Esophagus (tissue), 2 donors: ENCODE measurements around the gene SLC26A1. TPM values are rescaled to one million over a fixed set of nuclear protein-coding genes. Genes with fewer than 3 reads are reported as not detected.
A peak's percentile ranks its signal among the peaks of the same experiment; 100 is the strongest.

ENCODE experiments used
- H3K27ac ChIP-seq, 2 donors: one replicate each; pipeline ENCODE4 v1.5.1; 2013; ENCODE audit warnings: low read depth in 2 of 2, mild to moderate bottlenecking in 2 of 2, inconsistent platforms in 1 of 2, low read length in 1 of 2, moderate library complexity in 1 of 2
- H3K27me3 ChIP-seq, 2 donors: one replicate each; pipeline ENCODE4 v1.6.1; 2013; ENCODE audit warnings: low read length in 2 of 2, control low read depth in 1 of 2, mild to moderate bottlenecking in 1 of 2; ENCODE audit not compliant: insufficient read depth in 2 of 2, control insufficient read depth in 1 of 2
- H3K36me3 ChIP-seq, 2 donors: one replicate each; pipeline ENCODE4 v1.6.1; 2013; ENCODE audit warnings: low read length in 1 of 2; ENCODE audit not compliant: control insufficient read depth in 2 of 2, insufficient read depth in 2 of 2
- H3K4me1 ChIP-seq, 2 donors: one replicate each; pipeline ENCODE4 v1.6.1; 2013; ENCODE audit warnings: low read length in 1 of 2; ENCODE audit not compliant: control insufficient read depth in 2 of 2, insufficient read depth in 2 of 2
- H3K4me3 ChIP-seq, 2 donors: one replicate each; pipeline ENCODE4 v1.5.1; 2013; ENCODE audit warnings: low read length in 2 of 2, mild to moderate bottlenecking in 2 of 2, low read depth in 1 of 2, moderate library complexity in 1 of 2
- H3K9me3 ChIP-seq, 2 donors: one replicate each; pipeline ENCODE4 v1.6.1; 2013; ENCODE audit warnings: mild to moderate bottlenecking in 2 of 2, low read depth in 1 of 2, low read length in 1 of 2, moderate library complexity in 1 of 2; ENCODE audit not compliant: control insufficient read depth in 2 of 2, insufficient read depth in 1 of 2
- WGBS, 2 donors: extraction: QIAGEN DNeasy Blood & Tissue Kit; methylation state at CpG; one replicate each; pipeline ENCODE4 v1.1.7; 2013; 5-methylcytosine and 5-hydroxymethylcytosine counted together
- polyA plus RNA-seq, 2 donors: library from polyadenylated mRNA; stranded (reverse); fragments of 200-250 nt; gene quantifications; one replicate each; pipeline ENCODE4 v1.2.3, GENCODE V29; 2013
- donor health status: healthy with polysubstance abuse.
- donor health status: Bipolar disorder and iron deficiency.

SLC26A1 gene
- polyA plus RNA-seq, 2 donors, result 0.09 to 0.49 TPM

GRCh38 chr4:1008840-1009541 lies 15.8 kb upstream of the SLC26A1 start:
- H3K4me3 ChIP-seq, result peak overlapping the region; percentile 48
- no peaks in the 10 kb centered on the region for H3K9me3 ChIP-seq

GRCh38 chr4:1006856-1007255 lies 13.7 kb upstream of the SLC26A1 start:
- Histone ChIP-seq H3K27ac (no peak overlapping the region), H3K36me3 (no peaks in the 10 kb centered on the region), H3K27me3 (peaks cover 0 to 25% of the 10 kb centered on the region in 2 donors), H3K4me1 (peaks cover 6 to 31% of the 10 kb centered on the region in 2 donors), H3K9me3 (peaks cover 0 to 2% of the 10 kb centered on the region in 2 donors), H3K4me3 (no peak overlapping the region)
- WGBS, 2 donors, result 88 to 92% methylated on average over 5 of the region's 5 CpGs

More at GRCh38 chr4:1008840-1009541, 15.8 kb upstream of the SLC26A1 start:
- Histone ChIP-seq H3K4me1 (peaks cover 10 to 24% of the 10 kb centered on the region in 2 donors), H3K36me3 (no peaks in the 10 kb centered on the region), H3K27ac (peak overlapping the region in 1 of 2 donors; percentile 34), H3K27me3 (peaks cover 0 to 5% of the 10 kb centered on the region in 2 donors)
- 2 to 3% methylated on average over 34 to 36 of the region's 36 CpGs for WGBS, 2 donors

- Histone ChIP-seq H3K4me3 (no peak overlapping the region), H3K27ac (no peak overlapping the region), H3K36me3 (no peaks in the 10 kb centered on the region), H3K27me3 (peaks cover 0 to 36% of the 10 kb centered on the region in 2 donors), H3K9me3 (peaks cover 0 to 2% of the 10 kb centered on the region in 2 donors), H3K4me1 (peaks cover 0 to 24% of the 10 kb centered on the region in 2 donors)
- 70 to 77% methylated on average over 25 of the region's 25 CpGs for WGBS, 2 donors
These were observed 11.6 kb upstream of the SLC26A1 start for GRCh38 chr4:1004557-1005485.

GRCh38 chr4:1004071-1004418 lies 10.8 kb upstream of the SLC26A1 start:
- 82 to 87% methylated on average over 13 of the region's 13 CpGs for WGBS, 2 donors
- Histone ChIP-seq H3K27me3 (peaks cover 0 to 36% of the 10 kb centered on the region in 2 donors), H3K36me3 (no peaks in the 10 kb centered on the region)

GRCh38 chr4:1003271-1004070 lies 10.3 kb upstream of the SLC26A1 start:
- WGBS, 2 donors, result 26 to 44% methylated on average over 31 to 63 of the region's 63 CpGs
- H3K27me3 ChIP-seq, result peaks cover 0 to 36% of the 10 kb centered on the region in 2 donors
- H3K4me3 ChIP-seq, result no peak overlapping the region
- no peak overlapping the region for H3K27ac ChIP-seq
- H3K4me1 ChIP-seq, result peaks cover 0 to 18% of the 10 kb centered on the region in 2 donors
- H3K36me3 ChIP-seq, result no peaks in the 10 kb centered on the region
- H3K9me3 ChIP-seq, result peaks cover 0 to 2% of the 10 kb centered on the region in 2 donors

More at GRCh38 chr4:1004071-1004418, 10.8 kb upstream of the SLC26A1 start:
- Histone ChIP-seq H3K4me3 (no peak overlapping the region), H3K27ac (no peak overlapping the region), H3K9me3 (peaks cover 0 to 2% of the 10 kb centered on the region in 2 donors), H3K4me1 (peaks cover 0 to 20% of the 10 kb centered on the region in 2 donors)

GRCh38 chr4:1002631-1003251 lies 9.5 kb upstream of the SLC26A1 start:
- peaks cover 0 to 38% of the 10 kb centered on the region in 2 donors for H3K27me3 ChIP-seq
- 3 to 4% methylated on average over 50 to 75 of the region's 75 CpGs for WGBS, 2 donors
- H3K36me3 ChIP-seq, result no peaks in the 10 kb centered on the region
- H3K27ac ChIP-seq, result no peak overlapping the region
- H3K4me1 ChIP-seq, result peaks cover 0 to 23% of the 10 kb centered on the region in 2 donors
- no peak overlapping the region for H3K4me3 ChIP-seq
- peaks cover 0 to 2% of the 10 kb centered on the region in 2 donors for H3K9me3 ChIP-seq

- 3 to 4% methylated on average over 35 to 54 of the region's 54 CpGs for WGBS, 2 donors
- peaks cover 0 to 23% of the 10 kb centered on the region in 2 donors for H3K4me1 ChIP-seq
- peaks cover 0 to 41% of the 10 kb centered on the region in 2 donors for H3K27me3 ChIP-seq
- H3K4me3 ChIP-seq, result no peak overlapping the region
- H3K27ac ChIP-seq, result no peak overlapping the region
- no peaks in the 10 kb centered on the region for H3K36me3 ChIP-seq
- peaks cover 0 to 2% of the 10 kb centered on the region in 2 donors for H3K9me3 ChIP-seq
These were observed 9.0 kb upstream of the SLC26A1 start for GRCh38 chr4:1002131-1002630.

GRCh38 chr4:1001561-1002130 lies 8.4 kb upstream of the SLC26A1 start:
- H3K4me1 ChIP-seq, result peaks cover 0 to 23% of the 10 kb centered on the region in 2 donors
- peaks cover 0 to 45% of the 10 kb centered on the region in 2 donors for H3K27me3 ChIP-seq
- WGBS, 2 donors, result 18 to 24% methylated on average over 45 to 48 of the region's 48 CpGs
- no peaks in the 10 kb centered on the region for H3K36me3 ChIP-seq
- H3K9me3 ChIP-seq, result peaks cover 0 to 2% of the 10 kb centered on the region in 2 donors
- no peak overlapping the region for H3K27ac ChIP-seq
- H3K4me3 ChIP-seq, result no peak overlapping the region
